ENCODE results near the gene CAD. TPM values are rescaled to one million over a fixed set of nuclear protein-coding genes. Genes with fewer than 3 reads are reported as not detected.

Gene CAD
- polyA plus RNA-seq, 1 donor = 26.9 TPM

DNA sequence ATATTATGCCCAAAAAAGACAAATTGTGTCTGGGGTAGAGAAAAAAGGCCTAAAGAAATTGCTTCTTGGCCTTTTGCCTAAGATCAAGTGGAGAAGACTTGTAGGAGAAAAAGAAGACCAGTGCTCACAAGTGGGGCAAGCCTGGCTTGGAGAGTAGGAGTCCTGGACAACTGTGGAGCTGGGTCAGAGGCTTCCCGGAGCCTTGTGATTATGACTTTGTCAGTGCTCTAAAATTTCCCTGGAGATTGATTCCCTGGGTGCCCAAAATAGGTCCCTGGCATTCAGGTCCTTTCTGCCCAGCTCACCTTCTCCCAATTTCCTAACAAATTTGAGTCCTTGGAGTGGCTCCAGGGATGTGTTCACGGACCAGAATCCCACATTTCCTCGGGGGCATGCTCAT, 64.3 kb downstream of the CAD start:
- no peak for DNase-seq (ENCODE audit: low read depth)

DNA sequence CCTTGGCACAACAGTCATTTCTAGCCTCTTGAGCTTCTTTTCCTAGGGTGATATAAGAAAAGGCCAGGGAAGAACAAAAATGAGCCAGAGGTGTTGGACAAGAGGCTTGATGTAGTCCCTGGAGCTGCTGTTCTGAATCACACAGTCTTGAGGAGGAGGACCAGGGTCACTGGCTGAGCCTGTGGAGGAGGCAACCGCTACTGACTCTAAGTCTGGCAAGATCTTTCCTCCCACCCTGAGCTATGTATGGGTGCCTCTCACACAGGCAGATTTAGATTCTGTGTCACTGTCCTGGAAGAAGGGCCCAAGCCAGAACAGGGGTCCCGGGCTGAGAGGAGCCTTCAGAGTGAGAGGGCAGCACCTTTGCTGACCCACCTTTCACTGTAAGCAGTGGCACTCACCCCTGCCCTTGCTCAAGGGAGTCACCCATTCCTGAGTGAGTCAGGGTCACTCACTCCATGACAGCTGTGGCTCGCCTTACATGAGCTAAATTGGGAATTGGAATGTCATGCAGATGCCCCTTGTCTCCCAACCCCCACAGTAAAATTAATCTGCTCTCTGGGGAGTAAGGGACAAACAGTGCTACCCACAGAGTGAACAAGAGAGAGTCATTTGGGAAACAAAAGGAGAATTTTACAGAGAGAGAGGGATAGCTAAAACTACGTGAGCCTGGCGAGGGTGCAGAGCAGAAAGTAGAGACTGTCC, 64.8 kb downstream of the CAD start, which contains the start of gene TRIM54:
Gene TRIM54 (plus strand): TSS at position 575 of the 705 bp plus-strand sequence. CDS start 303 bp downstream, outside the sequence.
- no peak for DNase-seq (ENCODE audit: low read depth)

DNA sequence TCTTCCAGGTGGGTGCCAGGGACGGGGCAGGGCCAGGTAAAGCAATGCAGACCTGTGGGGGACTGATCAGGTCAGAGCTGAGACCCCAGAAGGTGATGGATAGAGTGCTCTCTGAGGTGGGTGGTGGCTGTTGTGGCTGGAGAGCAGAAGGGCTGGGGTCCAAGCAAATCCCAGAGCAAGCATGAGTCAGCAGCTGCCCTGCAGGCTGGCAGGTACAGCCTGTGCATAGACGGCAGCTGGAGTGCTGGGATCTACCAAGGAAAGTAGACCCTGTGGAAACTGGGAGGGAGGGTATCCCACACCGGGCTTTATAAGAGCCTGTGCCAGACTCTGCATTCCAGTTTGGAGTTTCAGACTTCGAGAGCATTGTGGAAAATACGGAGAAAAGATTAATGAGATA, 65.7 kb downstream of the CAD start:
- no peak for DNase-seq (ENCODE audit: low read depth)

DNA sequence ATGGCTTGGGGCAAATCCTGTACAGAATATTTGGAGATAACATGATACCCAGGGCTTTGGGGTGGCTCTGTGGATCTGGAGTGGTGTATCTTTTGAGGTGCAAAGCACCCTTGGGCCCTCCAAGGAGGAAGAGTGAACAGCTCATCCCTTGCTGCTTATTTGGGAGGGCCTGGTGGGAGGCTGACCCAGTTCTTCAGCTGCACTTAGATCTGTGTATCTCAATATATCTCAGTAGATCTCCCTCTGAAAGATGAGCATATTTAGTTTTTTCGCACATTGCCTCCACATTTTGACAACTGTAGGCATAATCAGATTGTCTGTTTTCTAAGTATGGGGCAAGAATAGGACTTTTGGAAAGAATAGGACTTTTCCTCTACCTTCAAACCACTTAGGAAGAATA, 67.8 kb downstream of the CAD start:
- no peak for DNase-seq (ENCODE audit: low read depth)

DNA sequence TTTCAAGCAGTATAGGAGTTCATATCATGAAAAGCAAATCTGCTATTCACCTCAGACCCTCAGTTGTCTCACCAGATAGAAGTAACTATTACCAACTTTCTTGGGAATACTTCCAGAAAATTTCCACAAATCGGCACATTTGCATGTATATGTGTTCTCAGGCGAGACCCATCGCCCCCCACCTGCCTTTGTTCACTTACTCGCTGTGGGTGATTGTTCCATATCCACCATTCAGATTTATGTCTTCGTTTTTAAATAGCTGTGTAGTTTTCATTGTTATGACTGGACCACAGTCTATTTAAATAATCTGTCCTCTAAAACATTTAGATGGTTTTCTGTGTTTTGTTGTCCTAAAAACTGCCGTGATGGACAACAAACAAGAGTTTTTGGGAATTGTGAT, 68.3 kb downstream of the CAD start:
- DNase-seq (ENCODE audit: low read depth) = no peak

DNA sequence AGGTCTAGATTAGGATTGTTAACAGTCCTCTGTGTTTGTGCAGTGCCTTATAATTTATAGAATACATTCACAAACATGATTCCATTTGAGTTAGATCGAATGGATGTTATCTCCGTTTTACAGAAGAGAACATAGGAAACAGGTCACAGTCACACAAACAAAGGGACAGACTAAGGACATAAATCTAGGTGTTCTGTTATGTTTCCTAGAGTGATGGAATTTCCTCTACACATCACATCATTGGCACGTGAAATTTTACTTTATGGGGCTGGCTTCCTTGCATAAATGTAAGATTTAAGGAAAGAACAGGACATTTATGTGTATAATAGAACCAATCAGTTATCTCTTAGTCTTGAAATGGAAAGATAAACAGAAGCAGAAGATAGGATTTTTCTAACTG, 71.4 kb downstream of the CAD start:
- DNase-seq (ENCODE audit: low read depth) = no peak

DNA sequence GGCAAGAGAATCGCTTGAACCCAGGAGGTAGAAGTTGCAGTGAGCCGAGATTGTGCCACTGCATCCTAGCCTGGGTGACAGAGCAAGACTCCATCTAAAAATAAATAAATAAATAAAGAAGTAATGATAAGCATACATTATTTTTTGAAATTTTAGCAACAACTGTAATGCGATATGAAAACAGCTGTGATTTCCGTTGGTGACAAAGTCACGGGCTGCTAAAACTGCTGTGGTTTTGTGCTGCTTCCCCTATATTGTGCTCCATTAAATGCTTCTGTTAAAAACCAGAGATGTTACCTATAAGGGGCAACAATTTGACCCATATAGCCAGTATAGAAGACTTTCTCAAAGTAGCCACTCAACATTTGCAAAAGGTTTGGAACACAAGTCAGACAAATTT, 73.4 kb downstream of the CAD start:
- no peak for DNase-seq (ENCODE audit: low read depth)

DNA sequence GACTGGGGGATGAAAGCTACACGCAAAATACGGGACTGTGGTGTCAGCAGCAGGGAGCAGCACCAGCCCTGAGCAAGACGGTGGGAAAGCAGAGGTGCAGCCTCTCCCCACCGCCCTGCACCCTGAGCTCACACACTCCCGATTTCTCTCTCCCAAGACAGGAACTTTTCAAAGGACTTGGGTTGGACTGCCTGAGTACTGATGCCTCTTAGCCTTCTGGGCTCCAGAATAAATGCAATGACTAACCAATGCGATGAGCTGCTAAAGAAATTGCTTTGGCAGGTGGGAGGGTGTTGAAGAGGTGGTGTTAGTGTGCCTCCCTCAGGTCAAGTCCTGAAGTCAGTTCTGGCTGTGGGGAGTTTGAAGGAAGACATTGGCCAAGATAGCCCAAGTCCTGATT, 74.7 kb downstream of the CAD start:
- no peak for DNase-seq (ENCODE audit: low read depth)

Other genes with a start within 250 kb of the CAD start
- gene MAPRE3, start 246.7 kb upstream of the CAD start, polyA plus RNA-seq (ENCODE audit: insufficient read length) = 28.0 TPM
- gene TMEM214, start 184.4 kb upstream of the CAD start, polyA plus RNA-seq (ENCODE audit: insufficient read length) = 68.0 TPM
- 17.2 TPM for gene AGBL5, start 165.7 kb upstream of the CAD start, polyA plus RNA-seq (ENCODE audit: insufficient read length)
- gene OST4, start 145.7 kb upstream of the CAD start, polyA plus RNA-seq (ENCODE audit: insufficient read length) = 228 TPM
- gene EMILIN1, start 138.8 kb upstream of the CAD start, polyA plus RNA-seq (ENCODE audit: insufficient read length) = 61.4 TPM
- gene KHK, start 130.6 kb upstream of the CAD start, polyA plus RNA-seq (ENCODE audit: insufficient read length) = 1.9 TPM
- gene CGREF1, start 98.2 kb upstream of the CAD start, polyA plus RNA-seq (ENCODE audit: insufficient read length) = 1.0 TPM
- 0.49 TPM for gene ABHD1, start 93.6 kb upstream of the CAD start, polyA plus RNA-seq (ENCODE audit: insufficient read length)
- gene PREB, start 82.7 kb upstream of the CAD start, polyA plus RNA-seq (ENCODE audit: insufficient read length) = 35.4 TPM
- not detected for gene PRR30, start 78.0 kb upstream of the CAD start, polyA plus RNA-seq (ENCODE audit: insufficient read length)
- 0.49 TPM for gene TCF23, start 68.4 kb upstream of the CAD start, polyA plus RNA-seq (ENCODE audit: insufficient read length)
- gene ATRAID, start 5.3 kb upstream of the CAD start, polyA plus RNA-seq (ENCODE audit: insufficient read length) = 85.3 TPM
- gene SLC5A6, start 5.1 kb upstream of the CAD start, polyA plus RNA-seq (ENCODE audit: insufficient read length) = 19.3 TPM
- gene SLC30A3, start 45.7 kb downstream of the CAD start, polyA plus RNA-seq (ENCODE audit: insufficient read length) = 0.85 TPM
- 0.24 TPM for gene DNAJC5G, start 58.1 kb downstream of the CAD start, polyA plus RNA-seq (ENCODE audit: insufficient read length)
- gene TRIM54, start 65.1 kb downstream of the CAD start, polyA plus RNA-seq (ENCODE audit: insufficient read length) = 105 TPM
- gene UCN, start 91.1 kb downstream of the CAD start, polyA plus RNA-seq (ENCODE audit: insufficient read length) = 1.9 TPM
- gene MPV17, start 105.7 kb downstream of the CAD start, polyA plus RNA-seq (ENCODE audit: insufficient read length) = 44.9 TPM
- 27.0 TPM for gene GTF3C2, start 139.4 kb downstream of the CAD start, polyA plus RNA-seq (ENCODE audit: insufficient read length)
- 32.7 TPM for gene EIF2B4, start 153.0 kb downstream of the CAD start, polyA plus RNA-seq (ENCODE audit: insufficient read length)
- gene SNX17, start 153.2 kb downstream of the CAD start, polyA plus RNA-seq (ENCODE audit: insufficient read length) = 71.2 TPM
- gene ZNF513, start 163.4 kb downstream of the CAD start, polyA plus RNA-seq (ENCODE audit: insufficient read length) = 14.2 TPM
- 53.7 TPM for gene PPM1G, start 192.2 kb downstream of the CAD start, polyA plus RNA-seq (ENCODE audit: insufficient read length)
- gene NRBP1, start 211.3 kb downstream of the CAD start, polyA plus RNA-seq (ENCODE audit: insufficient read length) = 118 TPM
- 1.8 TPM for gene KRTCAP3, start 225.0 kb downstream of the CAD start, polyA plus RNA-seq (ENCODE audit: insufficient read length)

Data from forelimb muscle (tissue), 1 donor.